ENCODE data around the gene WDPCP.

GRCh38 chr2:63081404-63081803, 506.9 kb downstream of the WDPCP start:
- TF ChIP-seq, protein P1, sequence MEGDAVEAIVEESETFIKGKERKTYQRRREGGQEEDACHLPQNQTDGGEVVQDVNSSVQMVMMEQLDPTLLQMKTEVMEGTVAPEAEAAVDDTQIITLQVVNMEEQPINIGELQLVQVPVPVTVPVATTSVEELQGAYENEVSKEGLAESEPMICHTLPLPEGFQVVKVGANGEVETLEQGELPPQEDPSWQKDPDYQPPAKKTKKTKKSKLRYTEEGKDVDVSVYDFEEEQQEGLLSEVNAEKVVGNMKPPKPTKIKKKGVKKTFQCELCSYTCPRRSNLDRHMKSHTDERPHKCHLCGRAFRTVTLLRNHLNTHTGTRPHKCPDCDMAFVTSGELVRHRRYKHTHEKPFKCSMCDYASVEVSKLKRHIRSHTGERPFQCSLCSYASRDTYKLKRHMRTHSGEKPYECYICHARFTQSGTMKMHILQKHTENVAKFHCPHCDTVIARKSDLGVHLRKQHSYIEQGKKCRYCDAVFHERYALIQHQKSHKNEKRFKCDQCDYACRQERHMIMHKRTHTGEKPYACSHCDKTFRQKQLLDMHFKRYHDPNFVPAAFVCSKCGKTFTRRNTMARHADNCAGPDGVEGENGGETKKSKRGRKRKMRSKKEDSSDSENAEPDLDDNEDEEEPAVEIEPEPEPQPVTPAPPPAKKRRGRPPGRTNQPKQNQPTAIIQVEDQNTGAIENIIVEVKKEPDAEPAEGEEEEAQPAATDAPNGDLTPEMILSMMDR (conservative IDR thresholded peaks at IDR 0.05) = no peak
- no peak for TF ChIP-seq EZH2 (IDR thresholded peaks at IDR 0.05; ENCODE audit: low read depth)
